Stimulated activated CD8-positive, alpha-beta memory T cell treated with anti-CD3 and anti-CD28 coated beads, Interleukin-2, amount 100 ng/mL, for 1 hour (primary cell): Measurements from ENCODE around the gene BEST4.
"Not testable (repeated sequence)": the region's sequence is repeated elsewhere in the genome, so short reads cannot be mapped to it uniquely, and the experiment has no call there.

Experiments
- DNase-seq, 2 donors: peaks; one replicate each; pipeline ENCODE4 v3.0.0-alpha.2; 2020; ENCODE audit warnings: low read depth in 2 of 2

BEST4 gene

GRCh38 chr1:44802306-44803061 is 14.5 kb upstream of the BEST4 start:
- DNase-seq = no peak

DNA sequence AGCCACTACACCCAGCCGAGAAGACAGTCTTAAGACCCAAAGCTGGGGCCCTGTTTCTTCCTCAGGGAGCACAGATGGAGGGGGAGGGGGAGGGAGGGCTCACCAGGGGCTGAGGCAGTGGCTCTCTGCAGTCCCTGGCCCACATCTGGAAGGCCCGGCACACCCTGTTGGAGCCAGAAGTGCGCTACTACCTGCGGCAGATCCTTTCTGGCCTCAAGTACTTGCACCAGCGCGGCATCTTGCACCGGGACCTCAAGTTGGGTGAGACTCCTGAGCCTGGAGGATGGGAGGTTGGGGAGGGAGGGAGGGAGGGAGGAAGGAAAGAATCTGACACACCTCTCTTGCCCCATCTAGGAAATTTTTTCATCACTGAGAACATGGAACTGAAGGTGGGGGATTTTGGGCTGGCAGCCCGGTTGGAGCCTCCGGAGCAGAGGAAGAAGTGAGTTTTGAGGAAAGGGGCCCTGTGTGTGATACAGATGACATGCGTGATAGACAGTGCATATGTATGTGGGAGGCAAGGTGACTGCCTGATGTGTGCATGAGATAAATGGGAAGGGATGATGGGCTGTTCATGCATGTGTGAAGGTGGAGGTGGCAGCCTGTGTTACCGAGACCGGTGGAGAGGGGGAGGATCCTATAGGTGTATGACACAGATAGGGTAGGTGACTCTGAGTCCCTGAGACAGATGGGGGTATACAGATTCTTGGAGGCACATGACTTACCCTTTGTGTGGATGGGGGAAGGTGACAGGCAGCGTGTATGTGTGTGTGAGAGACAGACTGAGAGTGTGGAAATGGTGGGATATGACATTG is 13.7 kb upstream of the BEST4 start:
- DNase-seq = no peak

DNA sequence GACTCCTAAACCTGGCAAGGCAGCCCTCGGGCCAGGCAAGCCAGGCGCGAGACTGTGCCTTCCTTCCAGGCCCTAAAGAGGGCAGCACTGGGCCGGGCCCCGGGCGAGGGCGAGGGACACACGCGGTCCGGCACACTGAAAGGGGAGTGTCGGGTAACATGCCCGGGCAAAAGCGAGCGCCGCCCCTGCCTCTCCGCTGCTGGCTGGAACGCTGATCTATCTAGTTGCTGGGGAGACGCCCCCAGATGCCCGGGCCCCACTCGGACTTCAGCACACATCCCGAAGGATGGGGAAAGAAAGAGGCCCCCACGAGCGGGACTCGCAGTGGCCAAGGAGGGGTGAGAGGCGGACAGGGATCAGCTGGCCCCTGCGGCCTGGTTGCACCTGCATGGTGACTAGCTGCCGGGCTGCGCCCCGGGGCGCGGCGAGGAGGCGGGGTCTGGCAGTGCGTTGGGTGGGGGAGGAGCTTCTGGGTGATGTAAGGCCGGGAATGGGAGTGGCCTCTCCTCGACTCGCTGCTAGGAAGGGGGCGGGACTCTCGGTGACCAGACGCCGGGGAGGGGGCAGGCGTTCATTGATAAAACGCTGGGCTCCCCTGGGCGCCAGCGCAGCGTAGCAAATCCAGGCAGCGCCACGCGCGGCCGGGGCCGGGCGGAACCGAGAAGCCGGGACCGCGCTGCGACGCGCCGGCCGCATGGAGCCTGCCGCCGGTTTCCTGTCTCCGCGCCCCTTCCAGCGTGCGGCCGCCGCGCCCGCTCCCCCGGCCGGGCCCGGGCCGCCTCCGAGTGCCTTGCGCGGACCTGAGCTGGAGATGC is 12.0 kb upstream of the BEST4 start, which contains the start of gene PLK3:
PLK3 (plus strand) TSS at position 608 of the 815 bp plus-strand sequence; CDS start at position 695, 87 bp downstream.
- peak; percentile 96 to 98 for DNase-seq

GRCh38 chr1:44798481-44799365 is 10.8 kb upstream of the BEST4 start:
- no peak for DNase-seq

DNA sequence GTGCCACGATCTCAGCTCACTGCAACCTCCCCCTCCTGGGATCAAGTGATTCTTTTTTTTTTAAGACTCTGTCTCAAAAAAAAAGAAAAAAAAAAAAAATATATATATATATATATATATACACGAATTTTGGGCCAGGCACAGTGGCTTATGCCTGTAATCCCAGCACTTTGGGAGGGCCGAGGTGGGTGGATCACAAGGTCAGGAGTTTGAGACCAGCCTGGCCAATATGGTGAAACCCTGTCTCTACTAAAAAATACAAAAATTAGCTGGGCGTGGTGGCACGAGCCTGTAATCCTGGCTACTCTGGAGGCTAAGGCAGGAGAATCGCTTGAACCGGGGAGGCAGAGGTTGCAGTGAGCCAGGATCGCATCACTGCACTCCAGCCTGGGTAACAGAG is 9.9 kb upstream of the BEST4 start:
- DNase-seq = not testable (repeated sequence)

- DNase-seq = no peak
These were observed 4.9 kb upstream of the BEST4 start for GRCh38 chr1:44792736-44793502.

GRCh38 chr1:44790968-44791801 is 3.2 kb upstream of the BEST4 start:
- DNase-seq = no peak

DNA sequence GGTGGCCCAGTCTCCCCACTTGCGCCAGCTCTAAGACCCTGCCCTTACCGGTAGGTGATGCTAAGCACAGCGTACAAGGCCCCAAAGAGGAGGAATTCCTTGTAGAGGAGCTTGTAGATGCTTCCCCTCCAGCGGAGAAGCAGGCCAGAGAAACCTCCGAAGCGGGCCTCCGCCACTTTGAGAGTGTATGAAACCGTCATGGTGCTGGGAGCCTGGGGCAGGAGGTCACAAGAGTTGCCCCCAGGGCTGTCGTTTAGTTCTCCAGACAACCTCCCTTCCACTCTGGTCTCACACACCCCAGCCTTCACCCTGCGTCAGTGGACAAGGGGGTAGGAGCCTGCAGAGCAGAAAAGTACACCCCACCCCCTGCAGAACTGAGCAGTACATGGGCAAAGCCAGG is 464 bp downstream of the BEST4 start:
- DNase-seq = no peak

DNA sequence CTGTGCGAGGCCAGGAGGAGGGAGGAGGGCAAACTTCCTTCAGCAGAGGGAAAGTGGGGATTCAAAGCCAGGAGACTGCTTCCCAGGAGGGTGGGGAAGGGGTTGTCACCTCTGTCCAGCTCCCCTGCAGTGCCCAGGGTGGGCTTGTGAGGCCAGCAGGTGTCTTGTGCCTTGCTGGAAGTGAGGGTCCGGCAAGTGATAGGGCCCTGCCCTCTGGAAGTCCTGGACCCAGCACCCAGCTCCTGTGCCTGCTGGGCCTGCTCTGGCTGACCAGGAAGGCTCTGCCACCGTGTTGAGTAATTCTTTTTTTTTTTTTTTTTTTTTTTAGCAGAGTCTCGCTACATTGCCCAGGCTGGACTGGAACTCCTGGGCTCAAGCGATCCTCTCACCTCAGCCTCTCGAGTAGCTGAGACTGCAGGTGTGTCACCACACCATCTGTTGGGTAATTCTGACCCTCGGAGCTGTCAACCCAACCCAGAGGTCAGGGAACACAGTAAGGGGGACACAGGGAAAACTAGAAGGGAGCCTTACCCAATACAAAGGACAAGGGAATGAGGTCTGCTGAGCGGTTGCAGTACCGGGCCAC is 1.0 kb downstream of the BEST4 start:
- DNase-seq = no peak

DNA sequence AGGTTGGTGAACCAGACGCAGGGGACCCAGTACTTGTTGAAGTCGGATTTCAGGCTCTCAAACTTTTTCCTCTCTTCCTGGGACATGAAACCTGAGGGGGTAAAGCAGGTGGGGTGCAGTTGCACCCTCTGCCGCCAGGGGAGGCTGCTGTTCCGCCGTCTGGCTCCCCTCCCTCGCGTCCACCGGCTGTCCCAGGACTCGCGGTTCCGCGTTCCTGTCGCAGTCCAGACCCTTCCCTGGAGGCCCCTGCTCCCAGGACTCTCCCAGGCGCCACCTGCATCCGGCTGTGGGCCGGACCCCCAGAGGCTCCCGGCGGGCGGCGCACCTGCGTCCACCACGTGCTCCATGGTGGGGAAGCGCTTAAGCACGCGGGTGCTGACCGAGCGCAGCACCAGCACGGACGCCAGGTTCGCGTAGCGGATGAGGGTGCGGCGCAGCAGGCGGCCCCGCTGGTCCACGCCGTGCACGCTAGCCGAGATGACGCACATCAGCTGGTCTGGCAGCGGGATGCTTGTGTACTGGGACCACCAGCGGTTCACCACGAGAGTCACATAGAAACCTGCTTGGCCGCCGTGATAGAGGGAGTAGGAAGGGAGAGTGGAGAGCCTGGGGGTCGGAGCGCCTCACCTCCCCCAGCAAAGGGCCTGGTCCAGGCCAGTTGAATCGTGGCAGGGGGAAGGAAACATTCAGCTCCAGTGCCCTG is 1.7 kb downstream of the BEST4 start:
- DNase-seq = peak; percentile 52 to 63

DNA sequence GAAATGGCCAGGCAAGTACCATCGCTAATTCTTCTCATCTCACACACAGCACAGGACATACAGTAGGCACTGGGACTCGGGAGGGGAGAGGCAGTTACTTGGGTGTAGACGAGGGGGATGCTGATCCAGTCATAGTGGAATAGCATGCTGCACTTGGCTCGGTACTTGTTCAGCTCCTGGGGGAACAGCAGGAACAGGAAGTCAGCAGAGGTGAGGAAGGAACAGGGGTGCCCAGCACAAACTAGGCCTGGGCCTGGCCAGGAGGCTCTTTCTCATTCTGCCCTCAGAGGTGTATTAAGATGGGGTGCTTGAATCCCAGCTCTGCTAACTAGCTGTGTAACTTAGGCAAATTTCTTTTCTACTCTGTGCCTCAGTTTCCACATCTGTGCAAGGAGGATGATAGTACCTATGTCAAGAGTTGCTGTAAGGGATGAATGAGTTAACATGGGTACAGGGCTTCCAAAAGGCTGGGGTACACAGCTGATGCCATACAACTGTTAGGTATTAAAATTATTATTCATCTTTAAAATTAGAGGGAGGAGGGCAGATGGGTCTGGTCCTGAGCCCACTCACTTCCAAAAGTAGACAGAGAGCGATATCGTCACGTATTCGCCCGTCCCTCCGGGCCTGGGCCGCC is 2.4 kb downstream of the BEST4 start:
- DNase-seq = no peak

GRCh38 chr1:44785029-44785380 is 3.0 kb downstream of the BEST4 start:
- no peak for DNase-seq

- DNase-seq = no peak
These were observed 3.6 kb downstream of the BEST4 start for GRCh38 chr1:44784094-44785028.

GRCh38 chr1:44783697-44784093 is 4.3 kb downstream of the BEST4 start:
- DNase-seq = no peak

- DNase-seq = no peak
These were observed 7.3 kb downstream of the BEST4 start for GRCh38 chr1:44780583-44781121.

GRCh38 chr1:44778705-44779576 is 9.0 kb downstream of the BEST4 start:
- DNase-seq = no peak
